Brain microvascular endothelial cell (primary cell): ENCODE data around the gene TMEM40.
A peak's percentile ranks its signal among the peaks of the same experiment; 100 is the strongest.

Experiments used
- DNase-seq: peaks from one replicate; pipeline ENCODE4 v3.0.0-alpha.2; 2020
- H3K27ac ChIP-seq: fragments of 250-450 bp; sonication (Bioruptor Pico); 2 replicates; pipeline ENCODE4 v1.5.1; 2020; ENCODE audit warnings: mild to moderate bottlenecking, moderate library complexity
- H3K27me3 ChIP-seq: fragments of 250-450 bp; sonication (Bioruptor Pico); replicated peaks from 2 replicates; pipeline ENCODE4 v1.5.1; 2020; ENCODE audit warnings: mild to moderate bottlenecking
- H3K36me3 ChIP-seq: fragments of 250-450 bp; sonication (Bioruptor Pico); replicated peaks from 2 replicates; pipeline ENCODE4 v1.5.1; 2020; ENCODE audit warnings: mild to moderate bottlenecking
- H3K4me3 ChIP-seq: 2 replicates; pipeline ENCODE4 v1.5.1; 2011; ENCODE audit warnings: low read depth, mild to moderate bottlenecking, control low read depth, low read length, moderate library complexity
- in situ Hi-C: cut with HindIII; loops from 2 replicates; pipeline ENCODE4 v1.10.0; 2017; ENCODE audit warnings: low sequenced_read_pairs, low pct_ligation_motif_present
- TF ChIP-seq, protein P1 (sequence below): IDR thresholded peaks from 2 replicates; pipeline ENCODE4 v1.5.1; 2011; ENCODE audit warnings: low read depth, mild to moderate bottlenecking, moderate library complexity, low read length, control low read depth, inconsistent platforms; ENCODE audit errors: missing control alignments

TMEM40 gene

GRCh38 chr3:12752102-12752501 lies 7.0 kb downstream of the TMEM40 start:
- in situ Hi-C loops = no loop called here
- Histone ChIP-seq H3K27ac (no peak overlapping the region), H3K36me3 (no peaks in the 10 kb centered on the region), H3K27me3 (no peaks in the 10 kb centered on the region), H3K4me3 (no peak overlapping the region)
- DNase-seq = no peak
- TF ChIP-seq, protein P1, sequence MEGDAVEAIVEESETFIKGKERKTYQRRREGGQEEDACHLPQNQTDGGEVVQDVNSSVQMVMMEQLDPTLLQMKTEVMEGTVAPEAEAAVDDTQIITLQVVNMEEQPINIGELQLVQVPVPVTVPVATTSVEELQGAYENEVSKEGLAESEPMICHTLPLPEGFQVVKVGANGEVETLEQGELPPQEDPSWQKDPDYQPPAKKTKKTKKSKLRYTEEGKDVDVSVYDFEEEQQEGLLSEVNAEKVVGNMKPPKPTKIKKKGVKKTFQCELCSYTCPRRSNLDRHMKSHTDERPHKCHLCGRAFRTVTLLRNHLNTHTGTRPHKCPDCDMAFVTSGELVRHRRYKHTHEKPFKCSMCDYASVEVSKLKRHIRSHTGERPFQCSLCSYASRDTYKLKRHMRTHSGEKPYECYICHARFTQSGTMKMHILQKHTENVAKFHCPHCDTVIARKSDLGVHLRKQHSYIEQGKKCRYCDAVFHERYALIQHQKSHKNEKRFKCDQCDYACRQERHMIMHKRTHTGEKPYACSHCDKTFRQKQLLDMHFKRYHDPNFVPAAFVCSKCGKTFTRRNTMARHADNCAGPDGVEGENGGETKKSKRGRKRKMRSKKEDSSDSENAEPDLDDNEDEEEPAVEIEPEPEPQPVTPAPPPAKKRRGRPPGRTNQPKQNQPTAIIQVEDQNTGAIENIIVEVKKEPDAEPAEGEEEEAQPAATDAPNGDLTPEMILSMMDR = no peak

DNA sequence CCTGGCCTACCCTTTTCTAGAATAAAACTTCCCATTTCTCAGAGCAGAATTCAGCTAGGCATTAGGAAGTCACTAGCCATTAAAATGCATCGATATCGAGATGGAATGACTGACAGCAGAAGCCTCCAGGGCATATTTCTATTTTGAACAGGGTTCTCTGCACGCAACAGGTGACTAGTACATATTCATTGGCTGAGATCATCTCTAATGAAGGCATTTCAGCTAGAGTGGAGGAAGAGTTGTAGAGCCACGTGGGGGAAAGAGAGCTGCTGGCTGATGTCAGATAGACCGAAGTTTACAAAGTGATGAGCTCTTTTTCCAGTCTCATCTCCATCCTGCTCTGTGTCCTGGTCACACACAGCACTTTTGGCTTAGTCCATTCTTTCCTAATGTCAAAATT lies 7.5 kb downstream of the TMEM40 start:
- Histone ChIP-seq H3K27me3 (no peaks in the 10 kb centered on the region), H3K36me3 (no peaks in the 10 kb centered on the region), H3K27ac (no peak overlapping the region), H3K4me3 (no peak overlapping the region)
- no peak for DNase-seq
- TF ChIP-seq, protein P1 = no peak
- in situ Hi-C loops = no loop called here

- in situ Hi-C loops = no loop called here
- no peaks in the 10 kb centered on the region for H3K27me3 ChIP-seq
- no peak overlapping the region for H3K27ac ChIP-seq
- DNase-seq = peak; percentile 59
- TF ChIP-seq, protein P1 = no peak
- no peaks in the 10 kb centered on the region for H3K36me3 ChIP-seq
- no peak overlapping the region for H3K4me3 ChIP-seq
Observed at GRCh38 chr3:12750658-12751071, 8.4 kb downstream of the TMEM40 start.

DNA sequence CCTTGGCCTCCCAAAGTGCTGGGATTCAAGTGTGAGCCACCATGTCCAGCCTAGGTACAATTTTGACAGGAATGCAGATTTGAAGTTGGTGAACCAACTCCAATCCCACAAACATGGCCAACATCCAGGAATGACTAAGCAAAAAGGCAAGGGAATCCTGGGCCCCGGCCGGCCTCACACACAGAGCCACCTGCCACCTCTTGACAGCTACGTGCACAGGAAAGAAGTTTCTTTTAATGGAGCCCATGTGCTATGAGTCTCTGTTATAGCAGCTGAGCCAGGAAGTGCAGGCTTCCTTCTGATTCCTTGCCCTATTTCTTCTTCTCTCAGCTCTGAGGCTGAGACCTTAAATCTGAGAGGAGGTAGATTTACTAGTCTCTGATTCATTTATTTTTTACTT lies 8.8 kb downstream of the TMEM40 start:
- peak overlapping the region; percentile 16 for H3K27ac ChIP-seq

DNA sequence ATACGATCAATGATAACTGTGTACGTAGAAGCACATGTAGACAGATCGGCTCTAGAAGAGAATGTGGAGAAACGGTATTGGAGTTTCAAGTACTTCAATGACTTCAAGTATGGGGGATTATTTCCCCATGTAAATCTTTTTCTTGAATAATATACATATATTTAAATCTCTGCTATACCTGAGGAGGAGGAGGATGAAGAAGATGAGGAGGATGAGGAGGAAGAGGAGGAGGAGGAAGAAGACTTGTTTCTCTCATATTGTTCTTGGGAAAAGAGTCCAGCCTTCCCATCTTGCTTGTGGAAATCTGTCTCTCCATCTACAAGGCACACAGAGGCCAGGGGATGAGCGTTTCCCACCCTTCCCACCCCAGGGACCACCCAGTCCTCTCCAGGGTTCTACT lies 10.6 kb downstream of the TMEM40 start:
- no peak overlapping the region for H3K4me3 ChIP-seq
- H3K27me3 ChIP-seq = no peaks in the 10 kb centered on the region
- H3K27ac ChIP-seq = no peak overlapping the region
- DNase-seq = no peak
- H3K36me3 ChIP-seq = no peaks in the 10 kb centered on the region
- TF ChIP-seq, protein P1 = no peak
- in situ Hi-C loops = no loop called here

More for the DNA sequence above, 8.8 kb downstream of the TMEM40 start:
- Histone ChIP-seq H3K27me3 (no peaks in the 10 kb centered on the region), H3K36me3 (no peaks in the 10 kb centered on the region), H3K4me3 (no peak overlapping the region)
- TF ChIP-seq, protein P1 = no peak
- peak; percentile 56 for DNase-seq
- in situ Hi-C loops = no loop called here

DNA sequence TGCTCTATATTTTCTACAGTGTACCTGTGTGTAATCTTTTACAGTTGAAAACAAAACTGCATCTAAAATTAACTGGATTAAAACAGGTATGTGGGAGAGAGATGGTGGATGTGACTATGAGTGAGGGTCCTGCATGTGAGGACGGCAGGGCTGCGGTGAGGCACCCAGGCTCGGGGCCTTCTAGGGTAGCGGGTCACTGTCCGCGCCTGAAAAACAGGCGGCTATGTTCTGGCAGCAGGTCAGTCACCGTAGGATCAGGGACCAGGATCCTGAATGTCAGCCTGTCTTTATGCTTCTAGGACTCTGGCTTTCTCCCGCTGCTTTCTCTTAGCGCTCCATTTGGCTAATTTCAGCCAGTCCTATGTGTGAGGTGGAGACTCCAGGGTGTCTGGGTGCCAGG lies 12.6 kb downstream of the TMEM40 start:
- TF ChIP-seq, protein P1 = no peak
- in situ Hi-C loops = no loop called here
- Histone ChIP-seq H3K27ac (no peak overlapping the region), H3K36me3 (no peaks in the 10 kb centered on the region), H3K27me3 (no peaks in the 10 kb centered on the region), H3K4me3 (no peak overlapping the region)
- DNase-seq = no peak
